ENCODE results near the gene AAK1. TPM values are rescaled to one million over a fixed set of nuclear protein-coding genes. Genes with fewer than 3 reads are reported as not detected.

The AAK1 gene
- total and polyA plus RNA-seq, 10 of the 15 experiments (the other 5 are each of a cell fraction or from before 2014, with no cell fraction given) = 2.9 to 41.4 (median 17.5) TPM

DNA sequence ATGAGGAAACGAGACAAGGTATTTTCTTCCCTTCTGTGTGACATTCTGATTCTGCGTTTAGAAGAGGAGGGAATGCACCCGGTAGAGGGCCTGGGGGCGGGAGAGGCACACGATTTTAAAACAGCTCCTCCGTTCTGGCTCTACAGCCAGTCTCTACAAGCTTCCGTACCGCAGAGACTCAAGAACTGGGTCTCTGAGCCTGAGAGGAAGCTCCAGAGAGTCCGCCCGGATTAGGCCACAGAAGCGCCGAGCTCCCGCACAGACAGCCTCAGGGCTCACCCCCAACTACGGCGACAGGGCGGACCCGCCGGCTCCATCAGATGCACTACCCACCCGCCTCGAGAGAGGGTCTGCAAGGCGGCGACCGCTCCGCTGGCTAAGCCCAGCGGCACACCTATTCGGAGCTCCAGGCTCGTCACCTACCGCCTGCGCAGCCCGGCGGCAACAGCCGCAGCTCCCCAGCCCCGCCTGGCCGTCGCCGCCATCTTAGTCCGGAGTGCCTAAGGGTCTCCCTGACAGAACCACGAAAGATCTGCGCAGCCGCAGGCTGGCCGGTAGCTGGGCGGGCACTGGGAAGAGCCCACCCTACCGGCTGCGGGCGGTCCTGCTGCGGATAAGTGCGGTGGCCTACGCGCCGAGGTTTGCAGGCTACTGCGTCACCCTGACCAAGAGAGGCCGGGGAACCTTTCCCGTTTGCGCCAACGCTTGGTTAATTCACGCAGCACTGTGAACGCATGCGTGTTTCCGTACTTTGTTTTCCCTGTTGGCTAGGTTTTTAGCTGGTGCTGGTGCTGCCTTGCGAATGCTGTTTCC is 206.4 kb downstream of the AAK1 start, which contains the start of gene NFU1 (continued):
- no peak for TF ChIP-seq TCF7 (IDR thresholded peaks at IDR 0.05; ENCODE audit: borderline replicate concordance)
- no peak; the same call in 1 of the 2 replicates for TF ChIP-seq SMC3 (IDR thresholded peaks at IDR 0.05; ENCODE audit: borderline replicate concordance, low read length)
- no peak for TF ChIP-seq CBX3 (IDR thresholded peaks at IDR 0.05; ENCODE audit: borderline replicate concordance, low read depth)
- peak; percentile 86 for TF ChIP-seq LARP7 (IDR thresholded peaks at IDR 0.05)
- TF ChIP-seq ETV6 (conservative IDR thresholded peaks at IDR 0.05 in 1 of 2, IDR thresholded peaks at IDR 0.05 in 1 of 2; ENCODE audit: borderline replicate concordance in 1 of 2, low read depth in 1 of 2) = no peak
- no peak for TF ChIP-seq JUNB (IDR thresholded peaks at IDR 0.05)
- TF ChIP-seq PAX5 (IDR thresholded peaks at IDR 0.05; ENCODE audit: borderline replicate concordance, low read depth, low read length) = peak; percentile 89
- TF ChIP-seq STAT3 (IDR thresholded peaks at IDR 0.05; ENCODE audit: low read depth, low read length) = no peak
- 0 out of 2 replicates have a peak, but pooled peaks have one; percentile 13 for TF ChIP-seq HCFC1 (IDR thresholded peaks at IDR 0.05; ENCODE audit: low read length)
- TF ChIP-seq ESRRA (IDR thresholded peaks at IDR 0.05; ENCODE audit: low read length) = no peak
- TF ChIP-seq ZNF207 (IDR thresholded peaks at IDR 0.05; ENCODE audit: borderline replicate concordance) = peak; percentile 75; the same call in 1 of the 2 replicates
- TF ChIP-seq, protein P1, sequence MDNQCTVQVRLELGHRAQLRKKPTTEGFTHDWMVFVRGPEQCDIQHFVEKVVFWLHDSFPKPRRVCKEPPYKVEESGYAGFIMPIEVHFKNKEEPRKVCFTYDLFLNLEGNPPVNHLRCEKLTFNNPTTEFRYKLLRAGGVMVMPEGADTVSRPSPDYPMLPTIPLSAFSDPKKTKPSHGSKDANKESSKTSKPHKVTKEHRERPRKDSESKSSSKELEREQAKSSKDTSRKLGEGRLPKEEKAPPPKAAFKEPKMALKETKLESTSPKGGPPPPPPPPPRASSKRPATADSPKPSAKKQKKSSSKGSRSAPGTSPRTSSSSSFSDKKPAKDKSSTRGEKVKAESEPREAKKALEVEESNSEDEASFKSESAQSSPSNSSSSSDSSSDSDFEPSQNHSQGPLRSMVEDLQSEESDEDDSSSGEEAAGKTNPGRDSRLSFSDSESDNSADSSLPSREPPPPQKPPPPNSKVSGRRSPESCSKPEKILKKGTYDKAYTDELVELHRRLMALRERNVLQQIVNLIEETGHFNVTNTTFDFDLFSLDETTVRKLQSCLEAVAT (IDR thresholded peaks at IDR 0.05) = peak; percentile 65; the same call in 1 of the 2 replicates
- no peak for TF ChIP-seq SMARCA5 (IDR thresholded peaks at IDR 0.05)
- TF ChIP-seq SIX5 (IDR thresholded peaks at IDR 0.05; ENCODE audit: low read depth, low read length, severe bottlenecking) = no peak
- TF ChIP-seq RAD21 (IDR thresholded peaks at IDR 0.05; ENCODE audit: insufficient read depth, low read depth, low read length) = peak; percentile 24; the same call in 1 of the 2 replicates
- TF ChIP-seq, protein P2, sequence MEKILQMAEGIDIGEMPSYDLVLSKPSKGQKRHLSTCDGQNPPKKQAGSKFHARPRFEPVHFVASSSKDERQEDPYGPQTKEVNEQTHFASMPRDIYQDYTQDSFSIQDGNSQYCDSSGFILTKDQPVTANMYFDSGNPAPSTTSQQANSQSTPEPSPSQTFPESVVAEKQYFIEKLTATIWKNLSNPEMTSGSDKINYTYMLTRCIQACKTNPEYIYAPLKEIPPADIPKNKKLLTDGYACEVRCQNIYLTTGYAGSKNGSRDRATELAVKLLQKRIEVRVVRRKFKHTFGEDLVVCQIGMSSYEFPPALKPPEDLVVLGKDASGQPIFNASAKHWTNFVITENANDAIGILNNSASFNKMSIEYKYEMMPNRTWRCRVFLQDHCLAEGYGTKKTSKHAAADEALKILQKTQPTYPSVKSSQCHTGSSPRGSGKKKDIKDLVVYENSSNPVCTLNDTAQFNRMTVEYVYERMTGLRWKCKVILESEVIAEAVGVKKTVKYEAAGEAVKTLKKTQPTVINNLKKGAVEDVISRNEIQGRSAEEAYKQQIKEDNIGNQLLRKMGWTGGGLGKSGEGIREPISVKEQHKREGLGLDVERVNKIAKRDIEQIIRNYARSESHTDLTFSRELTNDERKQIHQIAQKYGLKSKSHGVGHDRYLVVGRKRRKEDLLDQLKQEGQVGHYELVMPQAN (conservative IDR thresholded peaks at IDR 0.05) = peak; percentile 69; the same call in 1 of the 2 replicates
- TF ChIP-seq CHD1 (IDR thresholded peaks at IDR 0.05; ENCODE audit: low read depth, low read length) = peak; percentile 73; the same call in 1 of the 2 replicates
- TF ChIP-seq PAX8 (IDR thresholded peaks at IDR 0.05) = no peak
- 0 out of 2 replicates have a peak, but pooled peaks have one; percentile 39 for TF ChIP-seq FOXM1 (IDR thresholded peaks at IDR 0.05; ENCODE audit: low read depth, low read length)
- TF ChIP-seq, protein P3, sequence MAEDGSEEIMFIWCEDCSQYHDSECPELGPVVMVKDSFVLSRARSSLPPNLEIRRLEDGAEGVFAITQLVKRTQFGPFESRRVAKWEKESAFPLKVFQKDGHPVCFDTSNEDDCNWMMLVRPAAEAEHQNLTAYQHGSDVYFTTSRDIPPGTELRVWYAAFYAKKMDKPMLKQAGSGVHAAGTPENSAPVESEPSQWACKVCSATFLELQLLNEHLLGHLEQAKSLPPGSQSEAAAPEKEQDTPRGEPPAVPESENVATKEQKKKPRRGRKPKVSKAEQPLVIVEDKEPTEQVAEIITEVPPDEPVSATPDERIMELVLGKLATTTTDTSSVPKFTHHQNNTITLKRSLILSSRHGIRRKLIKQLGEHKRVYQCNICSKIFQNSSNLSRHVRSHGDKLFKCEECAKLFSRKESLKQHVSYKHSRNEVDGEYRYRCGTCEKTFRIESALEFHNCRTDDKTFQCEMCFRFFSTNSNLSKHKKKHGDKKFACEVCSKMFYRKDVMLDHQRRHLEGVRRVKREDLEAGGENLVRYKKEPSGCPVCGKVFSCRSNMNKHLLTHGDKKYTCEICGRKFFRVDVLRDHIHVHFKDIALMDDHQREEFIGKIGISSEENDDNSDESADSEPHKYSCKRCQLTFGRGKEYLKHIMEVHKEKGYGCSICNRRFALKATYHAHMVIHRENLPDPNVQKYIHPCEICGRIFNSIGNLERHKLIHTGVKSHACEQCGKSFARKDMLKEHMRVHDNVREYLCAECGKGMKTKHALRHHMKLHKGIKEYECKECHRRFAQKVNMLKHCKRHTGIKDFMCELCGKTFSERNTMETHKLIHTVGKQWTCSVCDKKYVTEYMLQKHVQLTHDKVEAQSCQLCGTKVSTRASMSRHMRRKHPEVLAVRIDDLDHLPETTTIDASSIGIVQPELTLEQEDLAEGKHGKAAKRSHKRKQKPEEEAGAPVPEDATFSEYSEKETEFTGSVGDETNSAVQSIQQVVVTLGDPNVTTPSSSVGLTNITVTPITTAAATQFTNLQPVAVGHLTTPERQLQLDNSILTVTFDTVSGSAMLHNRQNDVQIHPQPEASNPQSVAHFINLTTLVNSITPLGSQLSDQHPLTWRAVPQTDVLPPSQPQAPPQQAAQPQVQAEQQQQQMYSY (CRISPR knock-in tag; IDR thresholded peaks at IDR 0.05) = no peak
- 0 out of 3 replicates have a peak, but pooled peaks of 1 of the 2 experiments have one; percentile 3 for TF ChIP-seq EGR1 (IDR thresholded peaks at IDR 0.05; ENCODE audit: borderline replicate concordance in 1 of 2, low read depth in 2 of 2, low read length in 2 of 2)

Measured in GM12878 (cell line).